Activated naive CD4-positive, alpha-beta T cell treated with anti-CD3 and anti-CD28 coated beads, Interleukin-2, amount 50 U/mL, for 24 hours (primary cell): Measurements from ENCODE around the gene KBTBD13.
A peak's percentile ranks its signal among the peaks of the same experiment; 100 is the strongest.
"Not testable (repeated sequence)": the region's sequence is repeated elsewhere in the genome, so short reads cannot be mapped to it uniquely, and the experiment has no call there.

Source experiments
- H3K27ac Mint-ChIP-seq: one replicate; pipeline ENCODE4 v1.8.0; 2021; ENCODE audit warnings: mild to moderate bottlenecking, mixed read lengths
- H3K27me3 Mint-ChIP-seq: one replicate; pipeline ENCODE4 v1.8.0; 2021; ENCODE audit warnings: mixed read lengths
- H3K36me3 Mint-ChIP-seq: one replicate; pipeline ENCODE4 v1.8.0; 2021; ENCODE audit warnings: mixed read lengths
- H3K4me1 Mint-ChIP-seq: one replicate; pipeline ENCODE4 v1.8.0; 2021; ENCODE audit warnings: mixed read lengths
- H3K4me3 Mint-ChIP-seq: one replicate; pipeline ENCODE4 v1.8.0; 2021; ENCODE audit warnings: mild to moderate bottlenecking, mixed read lengths
- H3K9me3 Mint-ChIP-seq: one replicate; pipeline ENCODE4 v1.8.0; 2021; ENCODE audit warnings: mixed read lengths

Gene KBTBD13

GRCh38 chr15:65074946-65075345 lies 1.6 kb upstream of the KBTBD13 start:
- not testable (repeated sequence) for H3K4me1 Mint-ChIP-seq, H3K36me3 Mint-ChIP-seq, H3K4me3 Mint-ChIP-seq, H3K27ac Mint-ChIP-seq, H3K9me3 Mint-ChIP-seq
- H3K27me3 Mint-ChIP-seq, result peaks cover 17% of the 10 kb centered on the region

DNA sequence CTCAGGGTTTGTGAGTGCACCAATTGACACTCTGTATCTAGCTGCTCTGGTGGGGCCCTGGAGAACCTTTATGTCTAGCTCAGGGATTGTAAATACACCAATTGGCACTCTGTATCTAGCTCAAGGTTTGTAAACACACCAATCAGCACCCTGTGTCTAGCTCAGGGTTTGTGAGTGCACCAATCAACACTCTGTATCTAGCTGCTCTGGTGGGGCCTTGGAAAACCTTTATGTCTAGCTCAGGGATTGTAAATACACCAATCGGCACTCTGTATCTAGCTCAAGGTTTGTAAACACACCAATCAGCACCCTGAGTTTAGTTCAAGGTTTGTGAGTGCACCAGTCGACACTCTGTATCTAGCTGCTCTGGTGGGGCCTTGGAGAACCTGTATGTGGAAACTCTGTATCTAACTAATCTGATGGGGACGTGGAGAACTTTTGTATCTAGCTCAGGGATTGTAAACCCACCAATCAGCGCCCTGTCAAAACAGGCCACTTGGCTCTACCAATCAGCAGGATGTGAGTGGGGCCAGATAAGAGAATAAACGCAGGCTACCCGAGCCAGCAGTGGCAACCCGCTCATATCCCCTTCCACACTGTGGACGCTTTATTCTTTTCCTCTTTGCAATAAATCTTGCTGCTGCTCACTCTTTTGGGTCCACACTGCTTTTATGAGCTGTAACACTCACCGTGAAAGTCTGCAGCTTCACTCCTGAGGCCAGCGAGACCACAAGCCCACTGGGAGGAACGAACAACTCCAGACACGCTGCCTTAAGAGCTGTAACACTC lies 745 bp upstream of the KBTBD13 start:
- H3K4me3 Mint-ChIP-seq, H3K27ac Mint-ChIP-seq, H3K9me3 Mint-ChIP-seq, H3K36me3 Mint-ChIP-seq, H3K4me1 Mint-ChIP-seq: not testable (repeated sequence)
- H3K27me3 Mint-ChIP-seq, result peaks cover 17% of the 10 kb centered on the region

GRCh38 chr15:65077291-65077980 lies 890 bp downstream of the KBTBD13 start:
- Mint-ChIP-seq H3K9me3 (no peaks in the 10 kb centered on the region), H3K4me1 (peaks cover 17% of the 10 kb centered on the region), H3K4me3 (peak overlapping the region; percentile 44), H3K27me3 (peaks cover 17% of the 10 kb centered on the region), H3K27ac (no peak overlapping the region), H3K36me3 (no peaks in the 10 kb centered on the region)

DNA sequence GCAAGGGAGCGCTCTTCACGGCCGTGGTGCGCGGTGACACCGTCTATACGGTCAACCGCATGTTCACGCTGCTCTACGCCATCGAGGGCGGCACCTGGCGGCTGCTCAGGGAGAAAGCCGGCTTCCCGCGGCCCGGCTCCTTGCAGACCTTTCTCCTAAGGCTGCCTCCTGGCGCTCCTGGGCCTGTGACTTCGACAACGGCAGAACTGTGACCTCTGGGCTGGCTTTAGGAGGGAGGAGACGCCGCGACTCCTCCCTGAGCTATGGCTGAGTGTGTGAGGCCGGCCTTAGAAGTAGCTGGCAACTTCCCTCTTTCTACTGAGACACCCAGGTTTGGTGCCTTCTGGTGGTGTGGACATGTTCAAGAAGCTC lies 1.4 kb downstream of the KBTBD13 start:
- H3K36me3 Mint-ChIP-seq, result no peaks in the 10 kb centered on the region
- peaks cover 17% of the 10 kb centered on the region for H3K27me3 Mint-ChIP-seq
- no peak overlapping the region for H3K27ac Mint-ChIP-seq
- H3K4me3 Mint-ChIP-seq, result peak overlapping the region; percentile 44
- peaks cover 22% of the 10 kb centered on the region for H3K4me1 Mint-ChIP-seq
- H3K9me3 Mint-ChIP-seq, result no peaks in the 10 kb centered on the region

DNA sequence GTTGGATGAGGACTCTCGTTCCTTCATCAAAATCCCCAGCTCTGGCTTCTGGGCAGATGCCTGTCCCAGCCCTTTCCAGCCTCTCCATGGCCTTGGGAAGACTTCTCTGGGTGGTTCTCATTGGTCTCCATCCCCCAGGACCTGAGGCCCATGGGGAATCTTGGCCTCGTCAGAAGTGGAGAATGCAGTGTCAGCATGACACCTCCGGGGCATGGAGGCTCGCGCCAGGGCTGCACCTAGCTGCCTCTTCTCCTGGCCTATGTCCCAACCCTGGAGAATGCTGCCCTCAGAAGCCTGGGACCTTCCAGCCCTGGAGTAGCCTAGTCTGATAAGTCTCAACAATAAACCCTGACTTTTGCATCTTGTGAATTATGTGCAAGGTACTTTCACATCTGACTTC lies 3.0 kb downstream of the KBTBD13 start:
- Mint-ChIP-seq H3K9me3 (no peaks in the 10 kb centered on the region), H3K4me1 (peaks cover 23% of the 10 kb centered on the region), H3K36me3 (no peaks in the 10 kb centered on the region), H3K27ac (no peak overlapping the region), H3K4me3 (no peak overlapping the region), H3K27me3 (peaks cover 17% of the 10 kb centered on the region)

DNA sequence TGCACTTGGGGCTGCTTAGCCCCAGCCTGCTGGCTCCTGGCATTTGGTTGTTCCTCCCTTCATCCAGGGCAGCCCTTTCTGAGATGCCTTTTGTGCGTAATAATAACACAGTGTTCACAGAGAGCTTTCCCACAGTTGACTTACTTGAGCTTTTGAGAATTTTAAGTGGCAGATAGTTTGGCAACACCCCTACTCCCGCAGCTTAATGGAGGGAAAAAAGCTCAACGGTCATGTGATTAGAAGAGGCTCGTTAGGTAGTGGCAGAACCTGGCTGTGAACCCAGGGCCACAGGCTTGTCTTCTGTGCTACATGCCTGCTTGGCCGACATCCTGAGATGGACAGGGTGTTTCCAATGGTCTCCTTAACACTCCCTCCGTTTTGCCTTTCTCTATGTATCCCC lies 4.7 kb downstream of the KBTBD13 start:
- Mint-ChIP-seq H3K27me3 (peaks cover 14% of the 10 kb centered on the region), H3K4me3 (no peak overlapping the region), H3K4me1 (peaks cover 23% of the 10 kb centered on the region), H3K9me3 (no peaks in the 10 kb centered on the region), H3K36me3 (no peaks in the 10 kb centered on the region), H3K27ac (no peak overlapping the region)

DNA sequence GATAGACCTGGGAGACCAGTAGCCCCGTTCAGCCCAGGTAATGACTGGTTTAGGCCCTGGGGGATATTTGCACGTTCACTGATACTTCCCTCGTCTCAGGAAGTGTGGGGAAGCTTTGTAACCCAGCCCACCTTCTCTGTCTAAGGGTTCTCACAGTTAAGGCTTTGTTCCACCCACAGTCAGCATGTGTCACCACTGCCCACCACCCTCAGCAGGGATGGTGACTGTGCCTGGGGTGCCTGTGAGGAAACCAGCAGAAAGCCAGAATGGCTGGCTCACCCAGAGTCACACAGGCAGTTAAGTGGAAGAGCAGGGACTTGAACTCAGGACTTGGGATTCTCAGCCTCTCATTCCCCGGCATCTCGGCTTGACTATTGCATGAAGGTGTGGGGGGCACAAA lies 5.2 kb downstream of the KBTBD13 start:
- Mint-ChIP-seq H3K36me3 (no peaks in the 10 kb centered on the region), H3K27ac (no peak overlapping the region), H3K9me3 (no peaks in the 10 kb centered on the region), H3K4me3 (no peak overlapping the region), H3K27me3 (peaks cover 12% of the 10 kb centered on the region), H3K4me1 (peaks cover 23% of the 10 kb centered on the region)

GRCh38 chr15:65082303-65082953 lies 5.9 kb downstream of the KBTBD13 start:
- Mint-ChIP-seq H3K4me1 (peaks cover 23% of the 10 kb centered on the region), H3K4me3 (peak overlapping the region; percentile 1), H3K27ac (peak overlapping the region; percentile 65)

GRCh38 chr15:65083262-65083701 lies 6.7 kb downstream of the KBTBD13 start:
- H3K27ac Mint-ChIP-seq, result no peak overlapping the region
- H3K4me3 Mint-ChIP-seq, result no peak overlapping the region
- H3K36me3 Mint-ChIP-seq, result no peaks in the 10 kb centered on the region
- peaks cover 19% of the 10 kb centered on the region for H3K4me1 Mint-ChIP-seq
- H3K27me3 Mint-ChIP-seq, result peaks cover 4% of the 10 kb centered on the region
- H3K9me3 Mint-ChIP-seq, result no peaks in the 10 kb centered on the region

More at GRCh38 chr15:65082303-65082953, 5.9 kb downstream of the KBTBD13 start:
- Mint-ChIP-seq H3K9me3 (no peaks in the 10 kb centered on the region), H3K27me3 (peaks cover 12% of the 10 kb centered on the region), H3K36me3 (no peaks in the 10 kb centered on the region)

DNA sequence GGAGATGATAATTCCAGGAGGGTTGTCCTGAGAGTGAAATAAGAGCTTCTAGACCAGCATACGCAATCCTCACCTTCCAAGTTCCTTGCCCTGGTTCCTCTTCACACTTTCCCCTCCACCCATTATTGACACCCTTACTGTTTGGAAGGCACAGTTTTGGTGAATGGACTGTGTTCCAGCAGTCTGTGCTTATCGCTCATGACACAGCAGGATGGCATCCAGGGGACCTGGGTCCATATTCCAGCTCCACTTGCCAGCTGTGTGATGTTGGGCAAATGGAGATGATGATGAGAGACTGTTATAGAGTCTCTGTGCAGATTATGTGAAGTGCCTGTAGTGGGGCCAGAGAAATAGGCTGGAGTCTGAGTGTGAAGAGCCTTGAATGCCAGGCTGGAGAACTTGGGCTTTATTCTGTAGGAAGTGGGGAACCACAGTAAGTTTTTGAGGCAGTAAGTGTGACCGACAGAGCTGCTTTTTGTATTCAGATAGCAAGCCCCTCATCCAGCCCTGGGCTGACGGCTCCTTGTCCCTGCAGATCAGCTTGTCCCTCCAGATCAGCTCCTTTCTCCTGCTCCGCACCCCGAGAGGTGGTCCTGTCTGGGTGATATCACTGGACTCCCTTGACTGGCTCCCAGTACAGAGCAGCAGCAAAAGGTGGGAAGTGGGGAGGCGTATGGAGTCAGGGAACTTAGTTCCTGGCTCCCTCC lies 8.1 kb downstream of the KBTBD13 start:
- H3K9me3 Mint-ChIP-seq, result no peaks in the 10 kb centered on the region
- no peak overlapping the region for H3K27ac Mint-ChIP-seq
- H3K4me1 Mint-ChIP-seq, result peaks cover 19% of the 10 kb centered on the region
- no peaks in the 10 kb centered on the region for H3K27me3 Mint-ChIP-seq
- H3K4me3 Mint-ChIP-seq, result no peak overlapping the region
- H3K36me3 Mint-ChIP-seq, result no peaks in the 10 kb centered on the region

- Mint-ChIP-seq H3K27me3 (no peaks in the 10 kb centered on the region), H3K9me3 (no peaks in the 10 kb centered on the region), H3K4me1 (peaks cover 19% of the 10 kb centered on the region), H3K27ac (no peak overlapping the region), H3K36me3 (no peaks in the 10 kb centered on the region), H3K4me3 (no peak overlapping the region)
Observed at GRCh38 chr15:65085207-65085753, 8.7 kb downstream of the KBTBD13 start.

DNA sequence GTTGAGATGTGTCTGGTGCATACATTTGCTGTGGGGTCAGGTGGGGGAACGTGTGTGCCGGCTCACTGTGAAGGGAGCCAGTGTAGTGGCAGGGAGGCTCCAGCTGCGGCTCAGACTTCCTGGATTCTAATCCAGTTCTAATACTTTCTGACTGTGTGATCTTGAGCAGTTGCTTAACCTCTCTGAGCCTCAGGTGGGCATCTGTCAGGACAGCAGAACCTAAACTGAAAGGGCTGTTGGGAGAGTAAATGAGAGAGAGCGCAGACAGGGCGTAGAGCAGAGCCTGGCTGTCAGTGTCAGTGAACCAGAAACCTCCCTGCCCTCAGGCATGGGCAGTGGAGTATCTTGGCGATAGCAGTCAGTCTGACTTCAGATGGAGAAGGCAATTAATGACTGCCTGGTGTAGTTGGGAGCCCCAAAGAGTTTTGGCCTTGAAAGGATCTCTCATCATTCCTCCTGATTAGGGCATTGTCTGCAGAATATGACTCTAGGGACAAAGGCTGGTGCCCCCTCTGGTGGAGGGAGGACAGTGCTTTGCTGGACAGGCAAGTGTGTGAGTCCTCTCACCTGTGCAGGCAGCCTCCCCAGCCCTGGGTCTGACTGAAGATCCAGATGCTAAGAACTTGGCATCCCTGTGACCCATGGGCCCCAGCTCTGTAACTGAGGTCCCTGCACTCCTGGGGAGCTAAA lies 9.6 kb downstream of the KBTBD13 start:
- H3K27ac Mint-ChIP-seq, result no peak overlapping the region
- H3K9me3 Mint-ChIP-seq, result no peaks in the 10 kb centered on the region
- H3K27me3 Mint-ChIP-seq, result no peaks in the 10 kb centered on the region
- H3K4me1 Mint-ChIP-seq, result peaks cover 16% of the 10 kb centered on the region
- H3K36me3 Mint-ChIP-seq, result no peaks in the 10 kb centered on the region
- H3K4me3 Mint-ChIP-seq, result no peak overlapping the region

- Mint-ChIP-seq H3K4me1 (peaks cover 14% of the 10 kb centered on the region), H3K27ac (no peak overlapping the region), H3K9me3 (no peaks in the 10 kb centered on the region), H3K4me3 (no peak overlapping the region), H3K27me3 (no peaks in the 10 kb centered on the region), H3K36me3 (no peaks in the 10 kb centered on the region)
Observed at GRCh38 chr15:65086680-65087111, 10.2 kb downstream of the KBTBD13 start.

DNA sequence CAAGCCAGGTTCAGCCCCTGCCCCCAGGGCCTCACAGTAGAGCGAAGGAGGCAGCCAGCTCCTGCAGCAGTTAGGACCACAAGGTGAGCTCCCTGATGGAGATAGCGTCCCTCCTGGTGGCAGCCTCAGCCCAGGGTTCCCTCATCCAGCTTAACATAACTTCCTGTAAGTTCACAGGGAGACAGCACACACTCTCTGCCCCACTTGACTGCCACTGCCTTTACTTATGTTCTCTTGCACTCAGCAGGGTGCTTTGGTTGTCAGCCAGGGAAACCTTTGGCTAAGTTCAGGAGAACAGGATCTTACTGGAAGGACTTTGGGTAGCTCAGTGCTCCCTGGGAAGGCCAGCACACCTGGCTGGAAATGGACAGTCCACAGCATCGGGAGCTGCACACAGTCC lies 10.9 kb downstream of the KBTBD13 start:
- H3K27ac Mint-ChIP-seq, result no peak overlapping the region
- no peaks in the 10 kb centered on the region for H3K27me3 Mint-ChIP-seq
- H3K9me3 Mint-ChIP-seq, result no peaks in the 10 kb centered on the region
- H3K4me3 Mint-ChIP-seq, result no peak overlapping the region
- H3K4me1 Mint-ChIP-seq, result peaks cover 6% of the 10 kb centered on the region
- no peaks in the 10 kb centered on the region for H3K36me3 Mint-ChIP-seq
